ENCODE measurements around the gene DNAJB4.
"Not testable (repeated sequence)": the region's sequence is repeated elsewhere in the genome, so short reads cannot be mapped to it uniquely, and the experiment has no call there.

DNAJB4 gene

GRCh38 chr1:78060857-78061563, 56.3 kb downstream of the DNAJB4 start:
- H3K4me3 ChIP-seq (ENCODE audit: low read length) = no peak overlapping the region
- no peak for TF ChIP-seq CTCF (conservative IDR thresholded peaks at IDR 0.05; ENCODE audit: low read depth, low read length)
- no peak for DNase-seq (ENCODE audit: low read depth)

GRCh38 chr1:78061825-78062523, 57.2 kb downstream of the DNAJB4 start:
- no peak overlapping the region for H3K4me3 ChIP-seq (ENCODE audit: low read length)
- peak; percentile 89 for DNase-seq (ENCODE audit: low read depth)
- TF ChIP-seq CTCF (conservative IDR thresholded peaks at IDR 0.05; ENCODE audit: low read depth, low read length) = no peak

- not testable (repeated sequence) for DNase-seq (ENCODE audit: low read depth); H3K4me3 ChIP-seq (ENCODE audit: low read length)
These were observed 60.1 kb downstream of the DNAJB4 start for GRCh38 chr1:78064886-78065285.

All from retinal pigment epithelial cell (primary cell).